HepG2 (cell line): ENCODE data around the gene ESAM. TPM values are rescaled to one million over a fixed set of nuclear protein-coding genes. Genes with fewer than 3 reads are reported as not detected.
A peak's percentile ranks its signal among the peaks of the same experiment; 100 is the strongest.

Experiments
- ATAC-seq: fragments of 200-7000 bp; cut with Tn5 transposase; 3 replicates; pipeline ENCODE4 v1.9.1; 2020; ENCODE audit warnings: mild to moderate bottlenecking, moderate library complexity
- BruUV-seq: library from RNA; stranded (reverse); fragments of 400-500 nt; replicated peaks from 2 replicates; lab custom pipeline; 2021; lab: Mats Ljungman, UMichigan
- CTCF ChIA-PET: fragments of 300-600 bp; formaldehyde crosslinking; extraction: SDS; loops from one replicate; lab custom pipeline; 2021; ENCODE audit warnings: low total read pairs, inconsistent platforms, low intra/inter-chr PET ratio; lab: Yijun Ruan, JAX
- POLR2A ChIA-PET: fragments of 350-600 bp; sonication (Branson Sonifier 250); formaldehyde crosslinking; loops from one replicate; lab custom pipeline; 2020; ENCODE audit warnings: antibody characterized with exemption, inconsistent platforms; lab: Yijun Ruan, JAX
- DNase-seq: peaks from one replicate; pipeline ENCODE4 v3.0.0-alpha.2; 2015; ENCODE audit warnings: low spot score
- FAIRE-seq: peaks from 3 replicates; lab custom pipeline; 2011; peaks lifted over from hg19 to GRCh38; lab: Jason Lieb, UNC
- H2AFZ ChIP-seq: one replicate; pipeline ENCODE4 v1.6.1; 2011; ENCODE audit warnings: low read length, inconsistent platforms
- H3K27ac ChIP-seq: fragments of 300-600 bp; 3 replicates; pipeline ENCODE4 v1.8.0; 2011; ENCODE audit warnings: mixed run types, mild to moderate bottlenecking, mixed read lengths, low read length, inconsistent platforms; ENCODE audit not compliant: insufficient read depth; ENCODE audit errors: extremely low read length
- H3K27me3 ChIP-seq, 2 experiments: fragments of 200-600 bp in 1 of 2; 2 replicates in 1 of 2; 3 replicates in 1 of 2; pipeline versions ENCODE4 v1.6.0 to v1.8.0; 2011; ENCODE audit warnings: low read length in 2 of 2, mild to moderate bottlenecking in 2 of 2, moderate library complexity in 2 of 2, inconsistent platforms in 1 of 2; ENCODE audit not compliant: insufficient read depth in 2 of 2, control insufficient read depth in 1 of 2
- H3K36me3 ChIP-seq, 2 experiments: fragments of 200-600 bp in 1 of 2; replicated peaks in 1 of 2; 2 replicates in 1 of 2; 3 replicates in 1 of 2; pipeline versions ENCODE4 v1.5.1 to v1.8.0; 2011; ENCODE audit warnings: low read length in 2 of 2, inconsistent platforms in 1 of 2; ENCODE audit not compliant: insufficient read depth in 2 of 2, control insufficient read depth in 1 of 2
- H3K4me1 ChIP-seq: 2 replicates; pipeline ENCODE4 v1.5.1; 2012; ENCODE audit warnings: low read length, inconsistent platforms; ENCODE audit not compliant: insufficient read depth
- H3K4me2 ChIP-seq: 2 replicates; pipeline ENCODE4 v1.6.0; 2011; ENCODE audit warnings: low read depth, low read length, inconsistent platforms
- H3K4me3 ChIP-seq, 3 experiments: fragments of 200-600 bp in 1 of 3; sonication (generic), shearing (Covaris generic) in 1 of 3; replicated peaks in 1 of 3; 2 replicates each; pipeline ENCODE4 v1.5.1; 2011 to 2016; ENCODE audit warnings: low read length in 3 of 3, inconsistent platforms in 2 of 3, low read depth in 2 of 3, mild to moderate bottlenecking in 2 of 3, control low read depth in 1 of 3, mixed read lengths in 1 of 3; ENCODE audit not compliant: insufficient read depth in 1 of 3
- H3K79me2 ChIP-seq: one replicate; pipeline ENCODE4 v1.6.1; 2011; ENCODE audit warnings: low read length, inconsistent platforms; ENCODE audit not compliant: insufficient read depth
- H3K9ac ChIP-seq: 2 replicates; pipeline ENCODE4 v1.6.0; 2011; ENCODE audit warnings: mild to moderate bottlenecking, low read depth, low read length, inconsistent platforms; ENCODE audit not compliant: insufficient read depth
- H3K9me3 ChIP-seq: 2 replicates; pipeline ENCODE4 v1.5.1; 2012; ENCODE audit warnings: mild to moderate bottlenecking, low read length
- H4K20me1 ChIP-seq: 2 replicates; pipeline ENCODE4 v1.6.0; 2011; ENCODE audit warnings: inconsistent platforms, mild to moderate bottlenecking, low read length, moderate library complexity; ENCODE audit not compliant: insufficient read depth
- DNMT1 ChIP-seq: sonication (generic); formaldehyde crosslinking; IDR thresholded peaks from 2 replicates; pipeline ENCODE4 v1.5.1; 2020; ENCODE audit warnings: mild to moderate bottlenecking, missing genetic modification reagents
- KDM5A ChIP-seq: fragments of 200-600 bp; sonication (generic); IDR thresholded peaks from 2 replicates; pipeline ENCODE4 v1.7.0; 2018; ENCODE audit warnings: antibody characterized with exemption, mild to moderate bottlenecking, low read length, borderline replicate concordance
- MAZ ChIP-seq, 2 experiments: sonication (generic) in 1 of 2; formaldehyde crosslinking in 1 of 2; IDR thresholded peaks; 2 replicates each; pipeline versions ENCODE4 v1.5.0 to v1.6.1; 2012 to 2020; ENCODE audit warnings: low read depth in 2 of 2, mild to moderate bottlenecking in 2 of 2, borderline replicate concordance in 1 of 2, improper control_type of control experiment in 1 of 2, low read length in 1 of 2, missing genetic modification reagents in 1 of 2, moderate library complexity in 1 of 2
- NRL ChIP-seq: sonication (generic); formaldehyde crosslinking; IDR thresholded peaks from 2 replicates; pipeline ENCODE4 v1.5.0; 2020; ENCODE audit warnings: missing genetic modification reagents, mild to moderate bottlenecking, moderate library complexity, borderline replicate concordance
- SIX4 ChIP-seq: sonication (generic); formaldehyde crosslinking; IDR thresholded peaks from 2 replicates; pipeline ENCODE4 v1.4.0; 2020; ENCODE audit warnings: missing genetic modification reagents
- SMYD3 ChIP-seq: sonication (generic); formaldehyde crosslinking; IDR thresholded peaks from 2 replicates; pipeline ENCODE4 v1.8.1; 2023; ENCODE audit warnings: mild to moderate bottlenecking, missing genetic modification reagents
- ZBTB33 ChIP-seq: sonication (generic); formaldehyde crosslinking; IDR thresholded peaks from 2 replicates; pipeline ENCODE4 v1.4.0; 2020; ENCODE audit warnings: missing genetic modification reagents
- ZIK1 ChIP-seq: sonication (generic); formaldehyde crosslinking; IDR thresholded peaks from 2 replicates; pipeline ENCODE4 v1.5.0; 2020; ENCODE audit warnings: mild to moderate bottlenecking, low read depth, missing genetic modification reagents, borderline replicate concordance
- ZNF318 ChIP-seq: sonication (generic); formaldehyde crosslinking; IDR thresholded peaks from 2 replicates; pipeline ENCODE4 v1.4.0; 2020; ENCODE audit warnings: mild to moderate bottlenecking, missing genetic modification reagents
- ZNF615 ChIP-seq: sonication (generic); formaldehyde crosslinking; IDR thresholded peaks from 2 replicates; pipeline ENCODE4 v1.5.0; 2020; ENCODE audit warnings: mild to moderate bottlenecking, missing genetic modification reagents, borderline replicate concordance
- ZNF83 ChIP-seq: sonication (generic); formaldehyde crosslinking; IDR thresholded peaks from 2 replicates; pipeline ENCODE4 v1.4.0; 2020; ENCODE audit warnings: missing genetic modification reagents, mild to moderate bottlenecking, borderline replicate concordance
- WGBS: methylation state at CpG from one replicate; pipeline ENCODE4 v1.1.6; 2017; ENCODE audit warnings: low lambda C conversion rate; 5-methylcytosine and 5-hydroxymethylcytosine counted together
- in situ Hi-C: cut with HindIII; loops from 2 replicates; pipeline ENCODE4 v1.10.0; 2017; ENCODE audit warnings: low pct_unique_long_range_greater_than_20kb; ENCODE audit not compliant: extremely low pct_ligation_motif_present
- intact Hi-C: fragments of 100-400 bp; cut with micrococcal nuclease; formaldehyde crosslinking; loops from one replicate; pipeline ENCODE4 v1.10.0; 2022; ENCODE audit not compliant: unreplicated experiment
- polyA plus RNA-seq, 8 experiments: library from polyadenylated mRNA; depleted of rRNA in 3 of 8; stranded (reverse) in 7 of 8; unstranded in 1 of 8; fragments of >200 nt; fragmentation: Illumina TruSeq in 4 of 8; extraction: Trizol in 4 of 8; gene quantifications; 2 replicates each; pipeline versions ENCODE4 v1.2.1 to v1.2.3, GENCODE V29; 2011 to 2016; ENCODE audit warnings: low read depth in 4 of 8, missing spikeins in 1 of 8, mixed read lengths in 1 of 8; ENCODE audit not compliant: insufficient read depth in 1 of 8
- total RNA-seq, 5 experiments: library from RNA; depleted of rRNA; stranded (reverse); fragments of >200 nt; fragmentation: Illumina TruSeq; extraction: Trizol; gene quantifications; 2 replicates each; pipeline ENCODE4 v1.2.3, GENCODE V29; 2016; ENCODE audit warnings: low read depth in 1 of 5

ESAM gene
- total and polyA plus RNA-seq, 2 of the 13 experiments (the other 11 are each of a cell fraction or from before 2014, with no cell fraction given) = 1.2 to 6.8 TPM

GRCh38 chr11:124758355-124759265 is 3.5 kb downstream of the ESAM start:
- ATAC-seq = peak; percentile 85
- DNase-seq = peak; percentile 84
- H3K9ac ChIP-seq = no peak overlapping the region
- H3K4me1 ChIP-seq = peaks cover 56% of the 10 kb centered on the region
- ChIA-PET CTCF (interaction anchor here (1.2 to 1.4 kb wide), 3 partner anchors 18 to 79 kb away, joined by 3 to 4 read pairs (median 4); partner anchors contain the start of gene NRGN), POLR2A (interaction anchor here (0.9 to 2.5 kb wide), 10 partner anchors 8 to 177 kb away, joined by 3 to 48 read pairs (median 4); partner anchors contain the start of genes HEPACAM, MSANTD2, NRGN and SIAE)
- H3K79me2 ChIP-seq = no peaks in the 10 kb centered on the region
- 1% methylated on average over 14 of the region's 53 CpGs for WGBS
- no peak overlapping the region for H3K27ac ChIP-seq
- peaks cover 0 to 24% of the 10 kb centered on the region in 2 experiments; a peak in 4 of 5 replicates for H3K27me3 ChIP-seq
- in situ Hi-C loops (no loop called here), intact Hi-C loops (loop anchor here (1.0 kb wide), 3 partner anchors 11 to 89 kb away; no protein-coding TSS in a partner anchor)
- no peaks in the 10 kb centered on the region for H3K9me3 ChIP-seq
- BruUV-seq = no TSS peak
- H3K36me3 ChIP-seq = no peaks in the 10 kb centered on the region
- peak overlapping the region; percentile 100 for H3K4me2 ChIP-seq
- no peak overlapping the region for H2AFZ ChIP-seq
- no peaks in the 10 kb centered on the region for H4K20me1 ChIP-seq
- peak; percentile 77 for FAIRE-seq
- H3K4me3 ChIP-seq = peak overlapping the region; percentile 49 to 69 (median 58)
- TF ChIP-seq SIX4 (CRISPR knock-in tag) (no peak), MAZ (IDR thresholded peaks at IDR 0.05; ENCODE audit: borderline replicate concordance, low read depth, low read length) (no peak), MAZ (CRISPR knock-in tag; IDR thresholded peaks at IDR 0.05; ENCODE audit: low read depth) (peak; percentile 36), ZNF615 (CRISPR knock-in tag) (no peak), DNMT1 (0 out of 2 replicates have a peak, but pooled peaks have one; percentile 53), ZIK1 (CRISPR knock-in tag) (no peak), NRL (CRISPR knock-in tag) (peak; percentile 32; the same call in 1 of the 2 replicates), ZBTB33 (CRISPR knock-in tag) (no peak; the same call in 1 of the 2 replicates), SMYD3 (no peak), ZNF83 (CRISPR knock-in tag) (no peak), ZNF318 (no peak), KDM5A (no peak)
